ENCODE results near the gene ANO6.
"Not testable (repeated sequence)": the region's sequence is repeated elsewhere in the genome, so short reads cannot be mapped to it uniquely, and the experiment has no call there.

The ANO6 gene

GRCh38 chr12:45214071-45214470, 1.8 kb upstream of the ANO6 start:
- no peak for DNase-seq

GRCh38 chr12:45214749-45215418, 1.0 kb upstream of the ANO6 start:
- no peak for DNase-seq

GRCh38 chr12:45216230-45216982, 511 bp downstream of the ANO6 start:
- DNase-seq, result peak; percentile 50

GRCh38 chr12:45216983-45217485, 1.1 kb downstream of the ANO6 start:
- no peak for DNase-seq

- no peak for DNase-seq
Observed at GRCh38 chr12:45217846-45218245, 2.0 kb downstream of the ANO6 start.

- no peak for DNase-seq
Observed at GRCh38 chr12:45219621-45220020, 3.7 kb downstream of the ANO6 start.

- no peak for DNase-seq
Observed at GRCh38 chr12:45220363-45220931, 4.6 kb downstream of the ANO6 start.

- DNase-seq, result no peak
Observed at GRCh38 chr12:45220969-45221368, 5.1 kb downstream of the ANO6 start.

- DNase-seq, result no peak
Observed at GRCh38 chr12:45223868-45224267, 8.0 kb downstream of the ANO6 start.

- DNase-seq, result no peak
Observed at GRCh38 chr12:45224311-45224710, 8.4 kb downstream of the ANO6 start.

- DNase-seq, result no peak
Observed at GRCh38 chr12:45226021-45226420, 10.1 kb downstream of the ANO6 start.

GRCh38 chr12:45227316-45228067, 11.6 kb downstream of the ANO6 start:
- DNase-seq, result no peak

GRCh38 chr12:45231515-45232145, 15.7 kb downstream of the ANO6 start:
- DNase-seq, result no peak

GRCh38 chr12:45232146-45232755, 16.4 kb downstream of the ANO6 start:
- DNase-seq, result no peak

GRCh38 chr12:45232756-45233372, 17.0 kb downstream of the ANO6 start:
- peak; percentile 28 for DNase-seq

- no peak for DNase-seq
Observed at GRCh38 chr12:45234139-45234865, 18.4 kb downstream of the ANO6 start.

- DNase-seq, result no peak
Observed at GRCh38 chr12:45235087-45236025, 19.5 kb downstream of the ANO6 start.

GRCh38 chr12:45236383-45236782, 20.5 kb downstream of the ANO6 start:
- not testable (repeated sequence) for DNase-seq

GRCh38 chr12:45242180-45242579, 26.3 kb downstream of the ANO6 start:
- no peak for DNase-seq

- DNase-seq, result no peak
Observed at GRCh38 chr12:45243963-45244362, 28.1 kb downstream of the ANO6 start.
